H1 (cell line): Measurements from ENCODE around the gene IQCH. TPM values are rescaled to one million over a fixed set of nuclear protein-coding genes. Genes with fewer than 3 reads are reported as not detected.

Experiments
- CTCF ChIA-PET: fragments of 300-600 bp; sonication (Branson Sonifier 250); formaldehyde crosslinking; loops from one replicate; lab custom pipeline; 2021; ENCODE audit not compliant: partially characterized antibody; lab: Charles Lee
- POLR2A ChIA-PET: fragments of 300-600 bp; sonication (Branson Sonifier 250); formaldehyde crosslinking; loops from one replicate; lab custom pipeline; 2021; ENCODE audit warnings: inconsistent platforms; ENCODE audit not compliant: partially characterized antibody; lab: Charles Lee
- DNase-seq, 2 experiments: peaks; one replicate each; pipeline versions ENCODE4 v3.0.0 to v3.0.0-alpha.2; 2010 to 2022; ENCODE audit warnings: low spot score in 2 of 2, low read depth in 1 of 2, mixed read lengths in 1 of 2
- FAIRE-seq: peaks from 2 replicates; lab custom pipeline; 2011; peaks lifted over from hg19 to GRCh38; lab: Jason Lieb, UNC
- H2AFZ ChIP-seq: 2 replicates; pipeline ENCODE4 v1.8.1; 2012; ENCODE audit warnings: low read length, inconsistent platforms
- H2AK5ac ChIP-seq: 2 replicates; pipeline ENCODE4 v1.6.1; 2013; ENCODE audit warnings: low read depth, low read length
- H2BK120ac ChIP-seq: replicated peaks from 2 replicates; pipeline ENCODE3; 2013; ENCODE audit warnings: low read depth, low read length, inconsistent platforms
- H2BK12ac ChIP-seq: 2 replicates; pipeline ENCODE4 v1.6.1; 2013; ENCODE audit warnings: low read depth, low read length
- H2BK15ac ChIP-seq: 2 replicates; pipeline ENCODE4 v1.6.1; 2013; ENCODE audit warnings: low read length
- H2BK20ac ChIP-seq: 2 replicates; pipeline ENCODE4 v1.6.1; 2013; ENCODE audit warnings: low read length
- H2BK5ac ChIP-seq: 2 replicates; pipeline ENCODE4 v1.6.1; 2013; ENCODE audit warnings: low read depth, low read length
- H3K14ac ChIP-seq: 2 replicates; pipeline ENCODE4 v1.6.1; 2013; ENCODE audit warnings: inconsistent platforms; ENCODE audit not compliant: insufficient read length
- H3K18ac ChIP-seq: 2 replicates; pipeline ENCODE4 v1.6.1; 2013; ENCODE audit warnings: low read length; ENCODE audit errors: extremely low read depth
- H3K23ac ChIP-seq: 2 replicates; pipeline ENCODE4 v1.6.1; 2013; ENCODE audit warnings: inconsistent platforms; ENCODE audit not compliant: insufficient read length
- H3K23me2 ChIP-seq: 2 replicates; pipeline ENCODE4 v1.6.1; 2013; ENCODE audit warnings: low read depth, low read length
- H3K27ac ChIP-seq: 2 replicates; pipeline ENCODE4 v1.6.1; 2011; ENCODE audit warnings: low read depth, low read length, inconsistent platforms
- H3K27me3 ChIP-seq, 4 experiments: replicated peaks in 1 of 4; 1 replicate in 1 of 4; 2 replicates in 3 of 4; pipeline versions ENCODE4 v1.6.1 to v1.8.1; 2011 to 2013; ENCODE audit warnings: low read length in 3 of 4, mild to moderate bottlenecking in 3 of 4, inconsistent platforms in 2 of 4, mixed read lengths in 2 of 4, moderate library complexity in 1 of 4; ENCODE audit not compliant: control insufficient read depth in 3 of 4, insufficient read depth in 3 of 4; ENCODE audit errors: extremely low read depth in 1 of 4
- H3K36me3 ChIP-seq, 4 experiments: 2 replicates each; pipeline versions ENCODE4 v1.6.1 to v1.8.1; 2011 to 2013; ENCODE audit warnings: mild to moderate bottlenecking in 4 of 4, low read length in 3 of 4, moderate library complexity in 2 of 4, control low read depth in 1 of 4, inconsistent platforms in 1 of 4; ENCODE audit not compliant: insufficient read depth in 4 of 4, control insufficient read depth in 2 of 4
- H3K4ac ChIP-seq: replicated peaks from 2 replicates; pipeline ENCODE3; 2013; ENCODE audit warnings: low read length, low read depth, mixed read lengths, inconsistent platforms; ENCODE audit not compliant: insufficient read length
- H3K4me1 ChIP-seq, 4 experiments: replicated peaks in 1 of 4; 1 replicate in 1 of 4; 2 replicates in 3 of 4; pipeline versions ENCODE4 v1.6.1 to v1.8.1; 2011 to 2013; ENCODE audit warnings: low read length in 3 of 4, inconsistent platforms in 2 of 4, mixed read lengths in 1 of 4; ENCODE audit not compliant: insufficient read depth in 4 of 4, control insufficient read depth in 3 of 4
- H3K4me2 ChIP-seq, 2 experiments: 2 replicates each; pipeline versions ENCODE4 v1.6.1 to v1.8.1; 2011 to 2013; ENCODE audit warnings: low read depth in 2 of 2, low read length in 2 of 2, control low read depth in 1 of 2, inconsistent platforms in 1 of 2, mild to moderate bottlenecking in 1 of 2; ENCODE audit not compliant: insufficient read depth in 1 of 2
- H3K4me3 ChIP-seq, 4 experiments: fragments of 200-600, 300-600 bp in 1 of 4; sonication (generic), shearing (Covaris generic), sonication (Bioruptor Twin) in 1 of 4; 2 replicates each; pipeline versions ENCODE4 v1.5.1 to v1.8.1; 2011 to 2016; ENCODE audit warnings: low read length in 4 of 4, low read depth in 3 of 4, control low read depth in 2 of 4, inconsistent platforms in 2 of 4, mild to moderate bottlenecking in 2 of 4, mixed read lengths in 1 of 4, moderate library complexity in 1 of 4; ENCODE audit not compliant: insufficient read depth in 2 of 4; ENCODE audit errors: extremely low read depth in 1 of 4
- H3K56ac ChIP-seq: replicated peaks from 2 replicates; pipeline ENCODE3; 2013; ENCODE audit warnings: low read depth, mild to moderate bottlenecking, mixed read lengths, low read length, inconsistent platforms; ENCODE audit not compliant: insufficient read length
- H3K79me1 ChIP-seq: 2 replicates; pipeline ENCODE4 v1.6.1; 2013; ENCODE audit warnings: low read depth, low read length, control low read depth
- H3K79me2 ChIP-seq, 2 experiments: 2 replicates each; pipeline versions ENCODE4 v1.6.1 to v1.8.1; 2012 to 2013; ENCODE audit warnings: low read length in 2 of 2, mild to moderate bottlenecking in 2 of 2, inconsistent platforms in 1 of 2; ENCODE audit not compliant: insufficient read depth in 2 of 2, control insufficient read depth in 1 of 2
- H3K9ac ChIP-seq, 4 experiments: replicated peaks in 1 of 4; 1 replicate in 1 of 4; 2 replicates in 3 of 4; pipeline versions ENCODE4 v1.6.1 to v1.8.1; 2011 to 2013; ENCODE audit warnings: low read depth in 3 of 4, low read length in 3 of 4, control low read depth in 2 of 4, mild to moderate bottlenecking in 2 of 4, moderate library complexity in 2 of 4, inconsistent platforms in 1 of 4; ENCODE audit errors: extremely low read depth in 1 of 4
- H3K9me3 ChIP-seq, 2 experiments: 2 replicates each; pipeline versions ENCODE4 v1.6.1 to v1.8.1; 2012 to 2013; ENCODE audit warnings: mild to moderate bottlenecking in 2 of 2, moderate library complexity in 2 of 2, control low read depth in 1 of 2, inconsistent platforms in 1 of 2, low read depth in 1 of 2, low read length in 1 of 2, mixed read lengths in 1 of 2; ENCODE audit not compliant: insufficient read depth in 2 of 2
- H4K20me1 ChIP-seq, 2 experiments: replicated peaks in 1 of 2; 2 replicates each; pipeline versions ENCODE3 to v1.8.1; 2011 to 2013; ENCODE audit warnings: inconsistent platforms in 2 of 2, low read length in 2 of 2, mild to moderate bottlenecking in 1 of 2; ENCODE audit not compliant: insufficient read depth in 2 of 2, control insufficient read depth in 1 of 2
- H4K5ac ChIP-seq: 2 replicates; pipeline ENCODE4 v1.6.1; 2013; ENCODE audit warnings: low read length, low read depth, mixed read lengths, inconsistent platforms; ENCODE audit not compliant: insufficient read length
- H4K8ac ChIP-seq: 2 replicates; pipeline ENCODE4 v1.8.0; 2013; ENCODE audit warnings: mild to moderate bottlenecking, moderate library complexity, low read length, inconsistent platforms; ENCODE audit not compliant: insufficient read depth; ENCODE audit errors: extremely low read depth
- H4K91ac ChIP-seq: replicated peaks from 2 replicates; pipeline ENCODE3; 2013; ENCODE audit warnings: low read length, mixed read lengths, inconsistent platforms; ENCODE audit not compliant: insufficient read length
- KDM4A ChIP-seq: IDR thresholded peaks from one replicate; pipeline ENCODE4 v1.7.1; 2012; ENCODE audit warnings: low read depth, mild to moderate bottlenecking, moderate library complexity, low read length, inconsistent platforms; ENCODE audit not compliant: severe bottlenecking
- SUZ12 ChIP-seq: fragments of 200-600 bp; sonication (generic); IDR thresholded peaks from 2 replicates; pipeline ENCODE4 v1.6.1; 2012; ENCODE audit warnings: mild to moderate bottlenecking, inconsistent platforms, low read length, moderate library complexity, mixed read lengths
- YY1 ChIP-seq: IDR thresholded peaks from 2 replicates; pipeline ENCODE4 v1.6.1; 2011; ENCODE audit warnings: low read depth, mild to moderate bottlenecking, low read length
- WGBS, 2 experiments: shearing (Covaris generic) in 1 of 2; methylation state at CpG; one replicate each; pipeline versions ENCODE4 v1.1.6 to v1.1.7; 2013 to 2015; ENCODE audit warnings: low lambda C conversion rate in 2 of 2, mixed read lengths in 2 of 2, inconsistent platforms in 1 of 2, low coverage in 1 of 2, missing lambda C conversion rate in 1 of 2; ENCODE audit not compliant: insufficient replicate concordance in 2 of 2, insufficient coverage in 1 of 2, insufficient read length in 1 of 2; ENCODE audit errors: extremely low coverage in 1 of 2, missing lambda C conversion rate in 1 of 2; 5-methylcytosine and 5-hydroxymethylcytosine counted together
- polyA plus RNA-seq, 7 experiments: library from polyadenylated mRNA; depleted of rRNA in 3 of 7; stranded (reverse) in 5 of 7; unstranded in 2 of 7; fragments of >200 nt in 5 of 7; fragments of 200-250 nt in 2 of 7; gene quantifications; 1 replicate in 5 of 7; 2 replicates in 1 of 7; 4 replicates in 1 of 7; pipeline versions ENCODE4 v1.2.1 to v1.2.3, GENCODE V29; 2011 to 2013; ENCODE audit warnings: missing spikeins in 2 of 7, mixed read lengths in 2 of 7
- total RNA-seq: library from RNA; stranded (reverse); fragmentation: NEBNext Ultra II Directional; extraction: Animal tissue kit (Norgen Biotek cat#: 25700); gene quantifications from 2 replicates; pipeline ENCODE4 v1.2.1, GENCODE V29; 2021

The IQCH gene
- total and polyA plus RNA-seq, 2 of the 8 experiments (the other 6 are each of a cell fraction or from before 2014, with no cell fraction given): 0.60 to 1.9 TPM

DNA sequence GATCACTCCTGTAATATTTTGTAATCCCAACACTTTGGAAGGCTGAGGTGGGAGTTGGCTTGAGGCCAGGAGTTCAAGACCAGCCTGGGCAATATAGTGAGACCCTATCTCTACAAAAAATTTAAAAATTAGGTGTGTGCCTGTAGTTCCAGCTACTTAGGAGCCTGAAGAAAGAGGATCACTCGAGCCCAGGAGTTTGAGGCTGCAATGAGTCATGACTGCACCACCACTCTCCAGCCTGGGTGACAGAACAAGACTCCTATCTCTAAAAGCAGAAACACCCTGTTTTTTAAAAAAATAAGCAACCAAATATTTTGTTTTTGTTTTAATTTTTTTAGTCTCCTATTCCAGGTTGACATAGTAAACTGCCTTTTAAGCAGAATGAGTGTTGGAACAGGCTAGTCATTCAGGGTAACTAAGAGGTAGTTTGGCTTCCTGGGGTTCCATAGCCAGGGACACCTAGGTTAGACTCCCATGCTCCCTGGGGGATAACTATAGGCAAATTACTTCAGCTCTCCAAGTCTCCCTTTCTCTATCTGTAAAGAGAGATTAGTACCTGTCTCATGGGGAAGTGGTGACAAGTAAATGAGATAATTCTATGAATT is 151.8 kb downstream of the IQCH start:
- Histone ChIP-seq H3K23ac (no peak overlapping the region), H3K4me1 (peaks cover 1 to 10% (median 6%) of the 10 kb centered on the region in 4 experiments; a peak in 5 of 7 replicates), H2BK15ac (no peak overlapping the region), H3K14ac (no peak overlapping the region), H3K4me3 (no peak overlapping the region), H3K36me3 (no peaks in the 10 kb centered on the region), H3K23me2 (no peaks in the 10 kb centered on the region), H4K20me1 (no peaks in the 10 kb centered on the region), H2BK12ac (no peak overlapping the region), H3K79me1 (no peaks in the 10 kb centered on the region), H3K9me3 (no peaks in the 10 kb centered on the region), H2AFZ (no peak overlapping the region), H3K18ac (no peak overlapping the region), H3K27ac (no peak overlapping the region), H2AK5ac (no peak overlapping the region)
- 85% methylated on average over 1 of the region's 1 CpG; no CpG with 5 or more reads in 1 of the 2 experiments for WGBS, 2 experiments
- no peak for FAIRE-seq
- CTCF ChIA-PET: interaction anchor here (0.6 to 1.6 kb wide), 4 partner anchors 15 to 109 kb away, joined by 3 to 8 read pairs (median 4); no protein-coding TSS in a partner anchor
- TF ChIP-seq YY1 (no peak), KDM4A (no peak), SUZ12 (no peak)
- TF ChIP-seq, all 59 proteins: peak for 0
- Histone ChIP-seq H3K27me3 (no peaks in the 10 kb centered on the region), H4K91ac (no peak overlapping the region), H3K79me2 (no peaks in the 10 kb centered on the region), H4K5ac (no peak overlapping the region), H3K9ac (no peak overlapping the region), H3K56ac (no peak overlapping the region), H2BK20ac (no peak overlapping the region), H4K8ac (no peak overlapping the region), H2BK120ac (no peak overlapping the region), H3K4me2 (no peak overlapping the region), H3K4ac (no peak overlapping the region), H2BK5ac (no peak overlapping the region)
- no peak for DNase-seq
- POLR2A ChIA-PET: no interaction called here
